IPS DF 4.7 (cell line): ENCODE data around the gene SETD5.

Source experiments
- DNase-seq: peaks from one replicate; pipeline ENCODE4 v3.0.0-alpha.2; 2013; ENCODE audit warnings: low spot score; ENCODE audit errors: extremely low read depth

Gene SETD5

DNA sequence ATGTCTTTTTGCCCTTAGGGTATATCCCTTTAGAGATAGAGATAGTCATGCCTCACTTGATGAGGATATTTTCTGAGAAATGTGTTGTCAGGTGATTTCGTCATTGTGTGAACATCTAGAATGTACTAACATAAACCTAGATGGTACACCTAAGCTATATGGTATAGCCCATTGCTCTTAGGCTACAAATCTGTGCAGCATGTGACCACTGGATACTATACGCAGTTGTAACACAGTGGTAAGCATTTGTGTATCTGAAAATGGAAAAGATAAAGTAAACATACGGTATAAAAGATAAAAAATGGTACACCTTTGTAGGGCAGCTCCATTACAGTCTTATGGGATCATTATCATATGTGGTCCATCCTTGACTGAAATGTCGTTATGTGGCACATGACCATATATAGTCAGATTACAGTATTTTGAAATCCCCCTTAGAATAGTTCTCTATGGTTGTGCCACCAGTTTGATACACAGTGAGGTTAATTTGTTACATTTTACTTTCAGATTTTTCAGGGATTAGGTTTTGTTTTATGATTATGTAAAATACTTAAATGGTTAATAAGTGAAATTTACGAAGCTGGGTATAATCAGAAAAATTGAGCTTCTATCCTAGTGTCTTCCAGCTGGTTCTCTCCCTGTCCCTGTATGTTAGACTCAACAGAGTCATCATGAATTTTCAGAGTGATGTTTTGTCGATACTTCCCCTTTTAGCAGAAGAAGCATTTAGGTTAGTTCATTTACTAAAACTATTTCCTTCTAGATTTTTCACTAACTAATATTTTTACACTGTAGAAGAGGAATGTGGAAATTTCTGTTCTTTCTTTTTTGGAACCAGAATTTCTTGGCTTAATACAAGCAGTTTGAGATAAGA, 12.8 kb downstream of the SETD5 start:
- no peak for DNase-seq

DNA sequence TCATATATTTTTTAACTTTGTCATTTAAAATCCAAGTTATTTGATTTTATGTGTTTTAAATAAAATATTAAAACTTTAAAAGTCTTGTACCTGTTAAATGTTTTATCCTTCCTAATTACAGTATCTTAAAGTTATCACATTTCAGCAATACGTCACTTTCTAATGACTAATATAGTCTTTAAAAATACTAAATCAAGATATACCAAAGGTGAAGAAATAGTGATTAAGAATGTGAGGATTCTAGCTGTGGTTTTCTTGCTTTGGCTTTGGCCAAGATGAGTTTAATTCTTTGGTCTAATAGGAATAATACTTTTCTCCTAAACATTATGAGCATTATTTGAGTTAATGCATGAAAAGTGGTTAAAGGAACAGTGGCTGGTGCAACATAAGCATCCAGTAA, 13.9 kb downstream of the SETD5 start:
- no peak for DNase-seq

DNA sequence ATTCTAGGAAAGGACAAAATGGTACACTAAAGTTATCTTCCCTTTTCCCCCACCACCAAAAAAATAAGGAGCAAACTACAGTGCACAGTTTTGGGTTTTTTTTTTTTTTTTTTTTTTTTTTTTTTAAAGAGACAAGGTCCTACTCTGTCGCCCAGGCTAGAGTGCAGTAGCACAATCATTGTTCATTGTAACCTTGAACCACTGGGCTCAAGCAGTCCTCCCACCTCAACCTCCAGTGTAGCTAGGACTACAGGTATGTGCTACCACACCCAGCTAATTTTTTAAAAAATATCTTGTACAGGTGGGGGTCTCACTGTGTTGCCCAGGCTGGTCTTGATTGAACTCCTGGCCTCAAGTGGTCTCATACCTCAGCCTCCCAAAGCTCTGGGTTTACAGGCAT, 14.9 kb downstream of the SETD5 start:
- no peak for DNase-seq

DNA sequence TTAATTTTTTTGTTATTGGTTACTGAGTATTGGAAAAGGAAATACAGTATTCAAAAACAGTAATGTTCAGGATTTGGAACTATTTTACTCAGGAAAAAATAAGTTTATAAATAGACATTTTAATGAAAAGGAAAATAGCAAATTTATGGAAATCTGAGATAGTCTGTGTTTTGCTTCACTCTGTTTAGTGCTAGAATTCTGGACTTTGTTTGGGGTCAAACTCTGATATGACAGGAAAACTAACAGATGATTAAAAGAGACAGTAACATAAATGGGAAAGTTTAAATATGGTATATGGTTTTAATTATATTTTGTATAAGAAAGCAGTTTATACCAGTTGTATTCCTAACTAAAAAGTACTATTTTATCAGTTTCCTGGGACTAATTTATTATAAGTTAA, 17.4 kb downstream of the SETD5 start:
- DNase-seq, result no peak

DNA sequence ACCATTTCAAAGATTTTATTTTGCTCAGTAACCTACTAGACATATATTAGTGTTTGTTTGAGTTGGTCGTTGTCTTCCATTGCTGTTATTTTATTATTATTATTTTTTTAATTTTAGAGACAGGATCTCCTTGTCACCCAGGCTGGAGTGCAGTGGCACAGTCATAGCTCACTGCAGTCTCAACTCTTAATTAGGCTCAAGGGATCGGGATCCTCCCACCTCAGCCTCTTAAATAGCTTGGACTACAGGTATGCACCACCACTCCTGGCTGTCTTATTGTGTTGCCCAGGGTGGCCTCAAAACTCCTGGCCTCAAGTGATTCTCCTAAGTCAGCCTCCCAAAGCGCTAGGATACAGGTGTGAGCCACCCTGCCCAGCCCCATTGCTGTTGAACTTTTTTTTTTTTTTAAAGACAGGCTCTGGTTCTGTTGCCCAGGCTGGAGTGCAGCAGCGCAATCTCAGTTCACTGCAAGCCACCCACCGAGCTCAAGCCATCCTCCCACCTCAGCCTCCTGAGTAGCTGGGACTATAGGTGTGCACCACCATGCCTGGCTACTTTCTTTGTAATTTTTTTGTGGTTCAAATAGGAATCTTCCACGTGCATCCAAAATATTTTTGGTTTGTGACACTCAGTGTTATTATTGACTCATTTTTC, 18.2 kb downstream of the SETD5 start:
- DNase-seq, result no peak

DNA sequence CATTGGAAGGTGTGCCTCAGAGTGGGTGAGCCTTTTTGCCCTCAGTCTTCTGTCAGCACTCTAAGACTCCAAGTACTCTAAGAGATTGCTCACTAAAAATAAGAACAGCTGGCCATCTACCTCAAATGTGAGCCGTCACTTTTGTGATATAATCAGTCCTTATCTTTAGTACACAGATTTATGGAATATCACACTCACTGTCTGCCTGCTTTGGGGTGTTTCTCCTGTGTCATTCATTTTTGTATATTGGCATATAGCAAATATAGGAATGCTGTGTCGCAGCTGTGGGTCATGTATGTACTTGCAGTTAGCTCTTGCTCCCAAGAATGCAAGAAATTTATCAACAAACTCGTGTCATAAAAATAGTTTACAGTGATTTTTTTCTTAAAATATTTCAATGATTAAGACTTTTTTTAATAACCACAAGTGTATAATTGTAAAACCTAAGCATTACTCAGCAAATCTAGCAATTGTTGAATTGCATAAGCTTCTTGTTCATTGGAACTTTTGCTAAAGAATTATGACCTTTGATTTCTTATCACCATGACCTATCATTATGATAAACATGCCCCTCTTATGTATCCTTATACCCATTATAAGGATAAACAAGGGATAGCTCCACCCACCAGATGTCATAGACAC, 18.8 kb downstream of the SETD5 start:
- no peak for DNase-seq

DNA sequence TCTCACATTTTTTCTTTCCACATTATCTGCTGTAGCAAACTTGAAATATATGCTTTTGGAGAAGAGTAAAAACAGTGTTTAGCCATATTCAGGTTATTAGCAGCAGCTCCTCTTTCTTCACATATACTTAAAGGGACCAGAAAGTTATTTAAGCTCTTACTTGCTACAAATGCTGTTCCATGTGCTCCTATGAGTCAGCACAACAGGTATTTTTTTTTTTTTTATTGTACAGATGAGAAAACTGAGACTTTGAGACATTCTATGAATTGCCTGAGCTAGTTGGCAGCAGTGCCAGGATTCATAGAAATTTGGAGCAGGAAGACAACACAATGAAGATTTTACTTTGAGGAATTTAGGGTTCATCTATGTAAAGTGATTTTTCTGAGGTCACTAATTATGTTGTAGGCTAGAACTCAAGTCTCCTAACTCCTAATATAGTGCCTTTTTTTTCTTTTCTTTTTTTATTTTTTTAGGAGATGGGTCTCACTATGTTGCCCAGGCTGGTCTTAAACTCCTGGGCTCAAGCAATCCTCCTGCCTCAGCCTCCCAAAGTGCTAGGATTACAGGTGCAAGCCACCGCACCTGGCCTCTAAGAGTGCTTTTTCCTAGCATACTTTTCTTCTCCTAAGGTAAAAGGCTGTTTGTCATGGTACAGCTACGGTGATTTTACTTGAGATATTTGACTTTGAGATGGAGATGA, 23.6 kb downstream of the SETD5 start:
- no peak for DNase-seq

DNA sequence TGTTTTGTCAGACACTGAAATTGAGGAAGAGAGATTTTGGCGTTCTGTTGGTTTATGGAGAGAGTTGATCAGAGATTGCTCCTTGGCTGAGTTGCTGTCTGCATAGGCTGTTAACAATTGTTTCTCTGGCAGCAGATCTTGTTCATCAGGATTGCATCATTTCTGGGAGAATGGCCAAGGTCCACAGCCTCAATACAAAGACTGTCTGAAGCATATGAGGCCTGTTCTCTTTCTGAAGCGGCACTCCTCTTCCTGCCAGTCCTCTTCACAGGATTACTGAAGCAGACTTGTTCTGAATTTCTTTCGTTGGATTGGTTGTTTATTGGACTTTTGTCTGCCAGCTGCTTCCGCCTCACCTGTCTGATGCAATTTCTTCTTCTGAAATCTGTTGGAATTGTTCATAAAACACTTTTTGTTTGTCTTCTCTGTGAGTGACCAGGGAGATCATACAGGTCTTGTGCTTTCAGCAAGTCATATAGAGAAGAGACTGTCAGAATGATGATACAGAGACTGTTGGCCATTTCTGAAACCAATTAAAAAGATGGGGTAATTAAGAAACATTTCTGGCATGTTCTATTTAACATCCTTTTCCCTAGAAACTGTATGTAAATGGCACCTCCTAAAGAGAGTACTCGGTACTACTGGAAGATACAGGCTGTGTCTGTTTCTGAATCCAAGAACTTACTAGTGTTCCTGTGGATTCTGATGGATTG, 25.5 kb downstream of the SETD5 start:
- no peak for DNase-seq

DNA sequence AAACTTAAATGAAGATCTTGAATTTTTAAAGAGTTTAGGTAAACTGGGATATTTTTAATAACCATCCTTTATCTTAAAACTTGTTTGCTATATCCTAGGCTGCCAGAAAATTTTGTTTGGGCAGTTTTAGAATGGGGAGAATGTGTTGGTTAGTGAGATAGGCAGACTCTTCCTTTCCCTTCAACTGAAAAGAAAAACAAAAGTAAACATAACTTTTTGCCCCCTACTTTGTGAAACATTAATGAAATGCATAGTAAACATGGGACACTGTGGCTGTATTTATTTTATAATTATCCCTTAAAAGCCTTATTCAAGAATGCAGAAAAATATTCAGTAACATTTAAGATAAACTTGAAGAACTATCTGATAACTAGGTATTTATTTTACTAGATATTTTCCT, 31.0 kb downstream of the SETD5 start:
- DNase-seq, result no peak

DNA sequence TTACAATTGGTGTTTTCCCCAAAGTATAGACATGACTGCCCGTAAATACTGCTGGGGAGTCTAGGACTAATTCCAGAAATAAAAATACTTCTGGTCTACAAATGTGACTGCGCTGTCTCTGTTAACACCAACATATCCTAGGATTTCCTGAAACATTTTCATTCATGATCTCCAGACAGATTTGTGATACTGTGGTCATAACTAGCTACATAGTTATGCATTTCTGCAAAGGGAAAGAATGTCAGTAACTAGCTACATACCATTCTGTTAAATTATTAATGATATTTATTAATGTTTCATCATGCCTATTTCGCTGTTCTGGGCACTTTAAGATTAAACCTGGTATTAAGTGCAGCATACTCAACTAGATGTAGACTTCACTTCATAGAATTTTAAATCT, 33.3 kb downstream of the SETD5 start:
- no peak for DNase-seq

DNA sequence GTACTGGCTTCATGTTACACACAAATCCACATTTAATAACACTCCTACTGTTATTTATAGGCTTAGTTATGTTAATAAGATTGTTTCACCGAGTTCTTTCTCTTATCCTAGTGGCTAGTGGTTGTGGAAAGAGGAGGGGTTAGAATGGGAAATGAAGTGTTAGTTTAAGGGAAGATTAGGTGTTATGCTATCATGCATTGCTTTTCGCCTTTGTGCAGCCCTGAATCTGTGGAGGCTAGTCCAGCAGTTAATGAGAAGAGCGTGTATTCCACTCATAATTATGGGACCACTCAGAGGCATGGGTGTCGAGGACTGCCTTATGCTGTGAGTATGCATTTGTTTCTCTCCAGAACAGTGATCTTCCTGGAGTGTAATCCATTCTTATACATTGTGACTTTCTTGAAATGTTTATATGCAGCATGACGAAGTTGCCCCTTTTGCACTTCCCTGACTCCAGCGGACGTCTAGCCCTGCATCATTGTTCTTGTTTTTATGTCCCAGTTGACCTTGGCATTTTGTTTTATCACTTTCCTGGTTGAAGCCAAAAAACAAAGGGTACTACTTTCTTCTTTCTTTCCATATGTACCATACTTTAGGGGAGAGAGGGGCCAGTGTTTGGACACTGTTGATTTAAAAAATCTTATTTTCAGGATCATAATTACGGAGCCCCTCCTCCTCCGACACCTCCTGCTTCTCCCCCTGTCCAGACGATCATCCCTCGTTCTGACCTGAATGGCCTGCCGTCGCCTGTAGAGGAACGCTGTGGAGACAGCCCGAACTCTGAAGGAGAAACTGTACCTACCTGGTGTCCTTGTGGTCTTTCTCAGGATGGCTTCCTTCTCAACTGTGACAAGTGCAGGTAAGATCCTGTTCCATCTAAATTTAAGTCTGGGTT, 36.5 kb downstream of the SETD5 start:
- DNase-seq, result no peak

DNA sequence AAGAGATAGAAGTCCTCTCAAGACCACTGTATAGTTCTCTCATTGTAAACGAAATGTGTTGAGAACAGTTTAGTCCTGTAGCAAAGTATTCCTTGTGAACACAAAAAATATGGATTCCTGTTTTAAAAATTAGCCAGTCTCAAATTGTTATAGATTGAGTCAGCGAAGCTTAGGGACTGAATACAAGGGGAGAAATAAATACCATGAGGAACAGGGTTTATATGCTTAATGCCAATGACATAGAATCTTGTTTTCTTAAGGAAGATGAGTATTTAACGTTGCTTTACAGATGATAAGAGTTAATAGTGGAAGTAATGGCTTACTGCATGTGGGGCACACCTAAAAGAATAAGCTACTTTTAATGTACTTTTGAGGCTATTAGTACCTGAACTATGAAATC, 37.9 kb downstream of the SETD5 start:
- DNase-seq, result no peak

DNA sequence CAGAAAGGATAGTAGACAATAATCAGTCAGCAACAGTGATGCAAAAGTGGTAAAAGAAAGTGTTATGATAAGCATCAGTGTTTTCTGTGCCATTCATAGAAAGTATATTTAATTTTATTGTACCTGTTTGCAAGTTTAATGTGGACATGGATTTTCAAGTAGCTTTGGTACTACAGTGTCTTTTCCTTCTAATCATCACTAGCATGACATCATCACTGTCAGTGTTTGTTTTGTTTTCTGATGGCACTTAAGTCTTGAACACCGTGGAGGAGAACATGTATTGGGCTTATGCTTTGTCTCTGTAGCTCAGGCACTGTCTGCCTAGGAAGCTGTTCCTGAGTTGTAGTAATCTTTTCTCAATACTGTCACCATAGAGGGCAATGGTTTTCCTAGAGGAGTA, 41.9 kb downstream of the SETD5 start:
- no peak for DNase-seq

DNA sequence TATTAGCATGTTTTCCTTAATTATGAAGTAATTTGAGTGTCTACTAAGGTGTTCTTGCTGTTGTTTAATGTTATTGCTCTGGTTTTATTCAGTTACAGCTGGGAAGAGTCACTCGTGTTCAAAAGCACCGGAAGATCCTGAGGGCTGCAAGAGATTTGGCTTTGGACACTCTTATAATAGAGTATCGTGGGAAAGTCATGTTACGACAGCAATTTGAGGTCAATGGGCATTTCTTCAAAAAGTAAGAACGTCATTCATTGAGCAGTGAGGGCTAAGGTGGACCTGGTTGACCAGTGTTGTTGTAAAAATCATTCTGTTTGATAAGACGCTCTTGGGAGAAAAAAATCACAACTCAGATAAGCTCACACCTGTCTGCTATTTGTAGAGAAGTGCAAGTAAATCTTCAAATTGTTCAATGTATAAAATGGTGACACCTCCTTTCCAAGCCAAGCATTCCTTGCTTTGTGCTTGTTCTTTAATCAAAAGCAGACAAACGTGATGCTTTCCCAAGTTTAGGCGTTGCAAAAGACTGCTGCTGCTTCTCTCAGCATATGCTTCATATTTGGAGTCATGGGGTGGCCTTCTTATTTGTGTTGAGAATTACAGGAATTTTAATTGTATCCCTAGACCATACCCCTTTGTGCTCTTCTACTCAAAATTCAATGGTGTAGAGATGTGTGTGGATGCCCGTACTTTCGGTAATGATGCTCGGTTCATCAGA, 44.2 kb downstream of the SETD5 start:
- DNase-seq, result no peak

DNA sequence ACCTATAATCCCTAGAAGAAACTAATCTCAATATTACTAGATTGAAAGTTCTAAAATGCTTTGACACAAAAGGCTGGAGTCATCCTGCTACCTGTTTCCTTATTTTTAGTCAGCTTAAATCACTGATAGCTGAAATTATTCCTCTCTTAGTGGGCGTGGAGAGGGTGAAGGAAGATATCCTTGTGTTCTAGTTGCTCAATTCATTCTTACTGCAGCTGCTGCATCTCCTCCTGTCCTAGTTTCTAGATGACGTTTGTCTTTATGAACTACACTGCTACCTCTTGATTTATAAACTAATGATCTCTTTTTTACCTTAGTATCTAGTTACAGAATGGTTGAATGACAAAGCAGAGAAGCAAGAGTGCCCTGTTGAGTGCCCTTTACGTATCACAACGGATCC, 50.7 kb downstream of the SETD5 start:
- DNase-seq, result no peak

DNA sequence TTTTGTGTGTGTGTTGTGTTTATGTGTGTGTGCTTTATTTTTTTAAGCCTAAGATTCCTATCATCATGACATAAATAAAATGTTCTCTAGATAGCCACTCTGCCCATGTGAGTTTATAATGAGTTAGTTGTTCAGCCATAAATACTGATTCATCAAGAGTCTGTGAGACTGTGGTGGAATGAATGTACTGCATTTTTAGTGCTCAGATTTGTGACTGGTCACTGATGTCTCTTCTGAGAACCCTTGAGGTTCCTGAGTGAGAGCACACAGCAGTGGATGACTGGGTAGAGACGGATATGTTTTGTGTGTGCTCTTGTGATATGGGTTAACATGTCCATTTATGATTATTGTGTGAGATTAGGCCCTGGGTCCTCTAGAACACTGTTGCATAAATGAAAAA, 51.2 kb downstream of the SETD5 start:
- DNase-seq, result no peak

DNA sequence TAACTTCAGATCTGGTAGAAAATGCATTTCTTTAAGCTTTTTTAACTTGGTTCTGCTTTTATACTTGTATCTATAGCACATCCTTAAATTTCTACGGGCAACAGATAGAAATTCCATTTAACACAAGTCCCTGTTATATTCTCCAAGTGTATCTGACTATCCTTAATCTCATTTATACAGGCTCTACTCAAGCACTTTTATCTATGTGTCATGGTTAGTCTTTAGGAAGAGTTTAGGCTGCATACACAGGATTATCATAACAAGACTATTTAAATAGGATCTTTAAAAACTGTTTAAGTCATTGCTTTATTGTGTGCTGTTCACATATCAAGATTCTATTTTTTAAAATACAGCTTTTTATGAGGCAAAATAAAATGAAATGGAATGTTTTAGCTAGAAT, 52.7 kb downstream of the SETD5 start:
- no peak for DNase-seq

DNA sequence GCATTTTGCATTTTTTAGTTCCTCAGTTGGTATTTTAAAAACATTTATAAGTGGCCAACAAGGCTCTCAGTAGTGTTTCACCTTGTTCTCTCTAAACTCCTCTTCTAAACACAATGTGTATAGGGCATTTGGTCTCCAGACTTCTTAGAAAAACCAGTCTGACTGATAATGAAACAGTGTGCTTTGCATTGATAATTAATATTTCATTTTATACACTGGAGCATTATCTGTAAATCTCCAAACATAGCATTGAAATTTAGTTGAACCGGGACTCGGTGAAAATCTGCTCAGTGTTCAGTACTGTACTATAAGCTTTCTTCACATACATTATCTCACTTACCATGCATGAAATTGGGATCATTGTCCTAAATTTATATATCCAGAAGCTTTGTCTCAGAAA, 53.6 kb downstream of the SETD5 start:
- DNase-seq, result no peak

DNA sequence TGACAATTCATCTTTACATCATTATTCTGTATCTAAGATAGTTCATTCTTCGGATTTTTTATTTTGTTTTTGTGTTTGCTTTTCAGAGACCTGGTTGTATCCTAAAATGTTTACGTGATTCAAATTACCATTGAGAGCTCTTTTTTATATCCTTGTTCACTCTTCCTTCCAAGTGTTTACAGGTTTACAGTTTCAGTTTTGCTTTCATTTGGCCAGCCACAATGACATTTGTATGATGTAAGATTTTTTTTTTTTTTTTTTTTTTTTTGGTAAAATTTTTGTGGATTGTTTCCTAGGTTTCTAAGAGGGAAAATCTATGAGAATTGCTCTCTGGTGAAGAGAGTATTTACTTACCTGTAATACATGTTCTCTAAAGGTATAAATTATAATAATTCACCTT, 55.0 kb downstream of the SETD5 start:
- DNase-seq, result no peak
